IPS DF 4.7 (cell line): Measurements from ENCODE around the gene CAPN11.
"Not testable (repeated sequence)": the region's sequence is repeated elsewhere in the genome, so short reads cannot be mapped to it uniquely, and the experiment has no call there.

Experiments
- DNase-seq: peaks from one replicate; pipeline ENCODE4 v3.0.0-alpha.2; 2013; ENCODE audit warnings: low spot score; ENCODE audit errors: extremely low read depth

CAPN11 gene

DNA sequence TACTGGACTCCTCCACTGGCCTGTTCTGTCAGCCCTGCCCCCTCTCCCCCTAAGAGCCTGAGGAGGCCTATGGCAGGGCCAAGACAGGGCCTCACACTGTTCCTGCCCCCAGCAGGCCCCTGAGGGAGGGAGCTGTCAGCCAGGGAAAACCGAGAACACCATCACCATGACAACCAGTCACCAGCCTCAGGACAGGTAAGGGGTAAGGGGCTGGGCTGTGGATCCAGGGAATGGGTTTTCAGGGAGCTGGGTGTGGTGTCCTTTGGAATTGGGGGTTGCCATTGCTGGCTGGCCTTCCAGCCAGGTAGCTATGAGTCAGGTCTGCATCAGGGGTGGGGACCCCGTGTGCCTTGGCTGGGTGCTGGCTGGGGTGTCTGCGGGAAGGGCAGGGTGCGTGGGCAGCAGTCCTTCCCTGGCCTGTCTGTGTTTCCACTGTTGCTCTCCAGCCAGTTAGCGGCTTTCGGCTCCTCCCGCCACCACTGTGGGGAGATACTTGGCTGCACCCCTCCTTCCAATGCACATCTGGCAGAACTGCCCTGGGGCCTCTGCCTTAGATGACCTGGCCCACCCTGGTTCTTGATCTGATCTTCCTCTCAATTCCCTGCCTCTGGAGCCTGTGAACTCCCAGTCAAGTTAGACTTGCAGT, 68.7 kb downstream of the CAPN11 start:
- no peak for DNase-seq

DNA sequence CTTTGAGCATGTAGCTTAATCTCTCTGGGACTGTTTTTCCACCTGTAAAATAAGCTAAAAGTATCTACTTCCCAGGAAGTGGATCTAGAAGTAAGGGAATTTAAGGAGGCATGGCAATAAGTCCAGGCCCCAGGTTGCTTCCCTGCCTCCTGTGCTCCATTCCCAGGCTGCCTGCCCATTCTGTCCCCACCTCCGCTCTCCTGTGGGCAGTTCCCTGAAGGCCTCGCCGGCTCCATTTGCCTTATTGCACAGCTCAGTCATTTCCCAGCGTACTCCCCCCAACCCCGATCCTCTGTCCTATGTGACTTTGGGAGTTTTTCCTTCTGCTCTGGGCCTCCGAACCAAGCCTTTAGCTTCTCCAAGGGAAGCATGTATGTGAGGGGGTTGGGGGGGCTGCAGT, 69.4 kb downstream of the CAPN11 start:
- no peak for DNase-seq

DNA sequence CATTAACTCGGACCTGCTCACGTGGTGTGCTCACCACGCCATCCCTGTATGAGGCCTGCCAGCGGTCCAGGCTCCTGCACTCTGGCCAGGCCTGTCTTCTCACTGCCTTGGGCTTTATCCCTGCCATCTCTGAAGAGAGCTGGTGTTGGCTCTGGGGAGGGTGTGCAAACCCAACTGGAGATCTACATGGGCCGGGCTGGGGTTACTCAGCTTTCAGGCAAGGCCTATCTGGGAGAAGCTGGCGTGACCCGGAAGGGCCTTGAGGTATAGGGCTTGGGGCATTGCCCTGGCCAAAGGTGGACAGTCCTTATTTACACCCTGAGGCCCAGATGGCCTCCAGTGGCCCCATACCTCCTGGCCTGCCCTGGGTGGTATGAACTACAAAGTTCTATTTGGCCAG, 69.8 kb downstream of the CAPN11 start:
- DNase-seq = no peak

DNA sequence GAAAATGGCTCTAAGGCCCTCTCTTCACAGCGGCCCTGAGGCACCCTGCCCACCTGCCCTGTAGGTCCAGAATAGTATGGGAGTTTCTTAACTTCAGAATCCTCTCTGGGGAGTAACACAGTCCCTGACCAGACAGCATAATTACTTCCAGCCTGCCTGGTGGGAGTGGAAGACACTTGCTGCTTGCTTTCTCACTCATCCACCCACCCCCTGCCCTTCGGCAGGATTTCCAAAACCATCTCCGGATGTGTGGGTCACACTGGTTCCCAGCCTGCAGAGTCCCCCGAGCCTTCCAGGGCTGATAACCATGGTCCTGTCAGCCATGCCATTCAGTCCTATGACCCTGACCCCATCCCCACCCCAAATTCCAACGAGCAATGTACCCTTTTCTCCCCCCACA, 70.2 kb downstream of the CAPN11 start:
- no peak for DNase-seq

DNA sequence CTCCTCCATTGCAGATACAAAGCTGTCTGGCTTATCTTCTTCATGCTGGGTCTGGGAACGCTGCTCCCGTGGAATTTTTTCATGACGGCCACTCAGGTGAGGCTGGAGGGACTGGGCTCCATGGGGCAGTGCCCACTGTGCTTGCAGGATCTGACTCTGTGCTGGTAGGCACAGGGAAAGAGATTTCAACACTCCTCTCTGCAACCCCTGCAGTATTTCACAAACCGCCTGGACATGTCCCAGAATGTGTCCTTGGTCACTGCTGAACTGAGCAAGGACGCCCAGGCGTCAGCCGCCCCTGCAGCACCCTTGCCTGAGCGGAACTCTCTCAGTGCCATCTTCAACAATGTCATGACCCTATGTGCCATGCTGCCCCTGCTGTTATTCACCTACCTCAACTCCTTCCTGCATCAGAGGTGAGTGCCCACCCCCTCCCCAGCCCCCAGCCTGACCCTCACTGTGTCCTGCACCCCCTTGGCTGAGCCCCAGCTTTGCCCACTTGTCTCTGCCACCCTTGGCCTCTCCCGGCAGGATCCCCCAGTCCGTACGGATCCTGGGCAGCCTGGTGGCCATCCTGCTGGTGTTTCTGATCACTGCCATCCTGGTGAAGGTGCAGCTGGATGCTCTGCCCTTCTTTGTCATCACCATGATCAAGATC, 70.9 kb downstream of the CAPN11 start:
- DNase-seq = no peak

DNA sequence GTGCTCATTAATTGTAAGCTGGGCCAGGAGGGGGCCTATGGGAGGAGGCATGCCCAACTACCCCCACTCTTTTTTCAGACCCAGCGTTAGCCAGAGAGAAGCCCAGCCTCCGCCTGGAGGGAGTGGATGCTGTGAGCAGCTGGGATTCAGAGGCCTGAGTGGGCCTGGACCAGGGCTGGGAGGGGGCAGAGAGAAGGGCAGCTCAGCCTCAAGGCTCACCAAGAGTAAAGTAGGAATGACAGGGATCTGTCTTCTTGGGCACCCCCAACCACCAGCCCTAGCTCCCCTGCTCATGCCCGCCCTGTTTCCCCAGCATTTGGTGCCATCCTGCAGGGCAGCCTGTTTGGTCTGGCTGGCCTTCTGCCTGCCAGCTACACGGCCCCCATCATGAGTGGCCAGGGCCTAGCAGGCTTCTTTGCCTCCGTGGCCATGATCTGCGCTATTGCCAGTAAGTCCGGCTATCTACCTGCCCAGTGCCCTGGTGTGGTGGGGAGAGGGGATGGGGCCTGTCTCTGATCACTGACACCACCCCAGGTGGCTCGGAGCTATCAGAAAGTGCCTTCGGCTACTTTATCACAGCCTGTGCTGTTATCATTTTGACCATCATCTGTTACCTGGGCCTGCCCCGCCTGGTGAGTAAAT, 71.5 kb downstream of the CAPN11 start:
- DNase-seq = no peak

DNA sequence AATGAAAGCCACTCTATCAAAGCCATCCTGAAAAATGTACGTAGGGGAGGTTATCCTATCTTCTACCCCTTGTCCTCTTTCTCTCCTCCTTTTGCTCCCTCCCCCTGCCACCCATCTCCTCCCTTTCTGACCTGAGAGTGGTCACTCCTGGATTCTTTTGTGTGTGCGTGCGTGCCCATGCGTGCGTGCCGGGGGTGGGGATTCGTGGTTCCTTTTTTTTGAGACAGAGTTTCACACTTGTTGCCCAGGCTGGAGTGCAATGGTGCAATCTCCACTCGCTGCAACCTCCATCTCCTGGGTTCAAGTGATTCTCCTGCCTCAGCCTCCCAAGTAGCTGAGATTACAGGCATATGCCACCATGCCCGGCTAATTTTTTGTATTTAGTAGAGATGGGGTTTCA, 72.8 kb downstream of the CAPN11 start:
- DNase-seq = not testable (repeated sequence)

DNA sequence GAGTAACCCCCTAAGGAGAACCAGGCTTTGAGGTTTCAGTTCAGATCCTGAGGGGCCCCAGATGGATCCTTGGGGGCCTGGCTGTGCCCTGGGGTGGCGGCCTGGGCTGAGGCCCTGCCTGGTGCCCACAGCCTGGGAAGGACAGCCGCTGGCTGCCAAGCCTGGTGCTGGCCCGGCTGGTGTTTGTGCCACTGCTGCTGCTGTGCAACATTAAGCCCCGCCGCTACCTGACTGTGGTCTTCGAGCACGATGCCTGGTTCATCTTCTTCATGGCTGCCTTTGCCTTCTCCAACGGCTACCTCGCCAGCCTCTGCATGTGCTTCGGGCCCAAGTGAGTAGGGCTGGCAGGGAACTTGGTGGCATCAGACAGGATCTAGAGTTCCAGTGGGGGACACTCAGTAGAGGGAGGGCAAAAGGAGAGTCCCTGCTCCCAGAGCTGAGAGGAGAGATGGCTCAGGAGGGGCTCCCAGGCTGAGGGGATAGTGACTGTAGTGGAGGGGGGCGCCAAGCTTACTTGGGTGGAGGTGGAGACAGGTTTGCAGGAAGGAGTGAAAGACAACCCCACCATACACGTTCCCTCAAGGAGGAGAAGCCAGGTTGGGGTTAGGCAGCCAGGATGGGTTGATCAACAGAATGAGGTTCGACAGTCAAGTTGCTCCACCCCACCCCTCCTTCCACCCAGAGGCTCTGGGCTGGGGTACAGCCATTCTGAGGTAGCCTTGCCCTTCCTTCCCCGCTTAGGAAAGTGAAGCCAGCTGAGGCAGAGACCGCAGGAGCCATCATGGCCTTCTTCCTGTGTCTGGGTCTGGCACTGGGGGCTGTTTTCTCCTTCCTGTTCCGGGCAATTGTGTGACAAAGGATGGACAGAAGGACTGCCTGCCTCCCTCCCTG, 74.3 kb downstream of the CAPN11 start:
- no peak for DNase-seq

DNA sequence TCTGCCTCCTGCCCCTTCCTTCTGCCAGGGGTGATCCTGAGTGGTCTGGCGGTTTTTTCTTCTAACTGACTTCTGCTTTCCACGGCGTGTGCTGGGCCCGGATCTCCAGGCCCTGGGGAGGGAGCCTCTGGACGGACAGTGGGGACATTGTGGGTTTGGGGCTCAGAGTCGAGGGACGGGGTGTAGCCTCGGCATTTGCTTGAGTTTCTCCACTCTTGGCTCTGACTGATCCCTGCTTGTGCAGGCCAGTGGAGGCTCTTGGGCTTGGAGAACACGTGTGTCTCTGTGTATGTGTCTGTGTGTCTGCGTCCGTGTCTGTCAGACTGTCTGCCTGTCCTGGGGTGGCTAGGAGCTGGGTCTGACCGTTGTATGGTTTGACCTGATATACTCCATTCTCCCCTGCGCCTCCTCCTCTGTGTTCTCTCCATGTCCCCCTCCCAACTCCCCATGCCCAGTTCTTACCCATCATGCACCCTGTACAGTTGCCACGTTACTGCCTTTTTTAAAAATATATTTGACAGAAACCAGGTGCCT, 75.0 kb downstream of the CAPN11 start:
- DNase-seq = no peak
